Stomach (tissue), 4 donors: Measurements from ENCODE around the gene CCDC178.

Source experiments
- POLR2A ChIP-seq, 4 donors: fragments of 450-650 bp; IDR thresholded peaks; one replicate each; pipeline ENCODE4 v1.6.1; 2016; ENCODE audit warnings: antibody characterized with exemption in 4 of 4, control low read depth in 2 of 4, mild to moderate bottlenecking in 1 of 4, moderate library complexity in 1 of 4
- TF ChIP-seq, protein P1 (sequence below), 7 experiments: fragments of 450-650 bp in 4 of 7; fragments of 200-600 bp in 3 of 7; sonication (generic) in 3 of 7; IDR thresholded peaks; one replicate each; pipeline ENCODE4 v1.5.1; 2016 to 2019; ENCODE audit warnings: antibody characterized with exemption in 7 of 7, control low read depth in 2 of 7, mild to moderate bottlenecking in 1 of 7

DNA sequence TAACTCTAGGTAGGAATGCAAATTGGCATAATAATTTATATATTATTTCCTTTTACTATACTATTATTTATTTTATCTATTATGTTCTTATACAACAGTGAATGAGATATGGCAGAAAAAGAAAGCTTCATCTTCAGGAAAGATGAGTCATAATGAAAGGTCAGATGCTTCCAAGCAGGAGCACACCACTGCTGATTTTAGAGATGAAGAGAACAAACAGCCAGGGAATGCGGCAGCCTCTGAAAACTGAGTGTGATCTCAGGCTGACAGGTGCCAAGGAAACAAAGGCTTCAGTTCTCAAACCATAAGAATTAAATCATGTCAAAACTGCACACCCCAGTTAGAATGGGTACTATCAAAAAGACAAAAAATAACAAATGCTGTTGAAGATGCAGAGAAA, 149.0 kb downstream of the CCDC178 start:
- TF ChIP-seq, protein P1, sequence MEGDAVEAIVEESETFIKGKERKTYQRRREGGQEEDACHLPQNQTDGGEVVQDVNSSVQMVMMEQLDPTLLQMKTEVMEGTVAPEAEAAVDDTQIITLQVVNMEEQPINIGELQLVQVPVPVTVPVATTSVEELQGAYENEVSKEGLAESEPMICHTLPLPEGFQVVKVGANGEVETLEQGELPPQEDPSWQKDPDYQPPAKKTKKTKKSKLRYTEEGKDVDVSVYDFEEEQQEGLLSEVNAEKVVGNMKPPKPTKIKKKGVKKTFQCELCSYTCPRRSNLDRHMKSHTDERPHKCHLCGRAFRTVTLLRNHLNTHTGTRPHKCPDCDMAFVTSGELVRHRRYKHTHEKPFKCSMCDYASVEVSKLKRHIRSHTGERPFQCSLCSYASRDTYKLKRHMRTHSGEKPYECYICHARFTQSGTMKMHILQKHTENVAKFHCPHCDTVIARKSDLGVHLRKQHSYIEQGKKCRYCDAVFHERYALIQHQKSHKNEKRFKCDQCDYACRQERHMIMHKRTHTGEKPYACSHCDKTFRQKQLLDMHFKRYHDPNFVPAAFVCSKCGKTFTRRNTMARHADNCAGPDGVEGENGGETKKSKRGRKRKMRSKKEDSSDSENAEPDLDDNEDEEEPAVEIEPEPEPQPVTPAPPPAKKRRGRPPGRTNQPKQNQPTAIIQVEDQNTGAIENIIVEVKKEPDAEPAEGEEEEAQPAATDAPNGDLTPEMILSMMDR (IDR thresholded peaks at IDR 0.05) = no peak
- TF ChIP-seq POLR2A (IDR thresholded peaks at IDR 0.05) = no peak
